Posterior vena cava (tissue), 2 donors: ENCODE measurements around the gene DYNLRB2. TPM values are rescaled to one million over a fixed set of nuclear protein-coding genes. Genes with fewer than 3 reads are reported as not detected.

ENCODE experiments used
- DNase-seq: peaks from one replicate; pipeline ENCODE4 v3.0.0-alpha.2; 2020; ENCODE audit warnings: low spot score
- intact Hi-C, 2 donors: fragments of 100-400 bp; cut with DNase I; formaldehyde crosslinking; loops; one replicate each; pipeline versions ENCODE4 v1.14.1 to v1.14.2; 2022 to 2023
- total RNA-seq, 2 donors: library from RNA; stranded (reverse); fragmentation: NEBNext Ultra II Directional; extraction: Animal tissue kit (Norgen Biotek cat#: 25700); gene quantifications; one replicate each; pipeline ENCODE4 v1.2.1, GENCODE V29; 2021
- donor health status: DM: yes; HTN: yes; CAD: no.
- donor health status: DM: yes; HTN: yes; CAD: no.

The DYNLRB2 gene
- total RNA-seq, 2 donors from 2014 or later = not detected

DNA sequence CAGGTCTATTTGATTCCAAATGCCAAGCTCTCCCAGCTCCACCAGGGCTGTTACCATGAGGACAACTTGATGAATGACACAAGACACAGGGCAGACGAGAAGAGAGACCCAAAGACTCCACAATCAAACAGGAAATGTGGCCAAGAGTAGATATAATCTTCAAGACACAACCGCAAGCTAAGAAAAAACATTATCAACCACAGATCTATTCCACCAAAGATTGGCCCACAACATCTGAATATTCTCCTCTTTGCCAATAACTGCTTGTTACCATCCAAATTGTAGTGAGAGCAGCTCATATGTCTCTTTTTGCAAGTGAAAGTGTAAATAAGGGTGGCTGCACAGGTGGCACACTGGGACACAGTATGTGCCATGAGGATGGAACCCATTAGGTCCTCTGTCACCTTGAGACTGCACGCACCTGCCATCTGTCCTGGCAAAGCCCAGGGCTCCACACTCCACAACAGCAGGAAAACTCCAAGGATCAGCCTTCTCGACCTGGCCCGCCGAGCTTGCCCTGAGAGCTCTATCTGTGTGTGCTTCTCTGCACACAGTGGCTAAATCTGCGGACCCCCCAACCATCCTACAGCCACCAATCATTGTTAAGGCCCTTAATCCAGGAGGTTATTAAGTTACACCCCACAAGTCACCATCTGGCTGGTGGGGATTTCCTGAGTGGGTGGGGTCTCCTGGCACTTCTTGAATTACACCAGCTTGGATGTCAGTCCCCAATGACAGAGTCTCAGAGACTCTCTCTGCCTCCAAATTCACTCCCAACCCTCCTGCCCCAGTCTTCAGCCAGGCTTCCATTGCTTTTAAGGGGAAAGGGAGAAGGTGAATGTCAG, 50.5 kb downstream of the DYNLRB2 start:
- DNase-seq = no peak
- intact Hi-C loops = no loop called here

DNA sequence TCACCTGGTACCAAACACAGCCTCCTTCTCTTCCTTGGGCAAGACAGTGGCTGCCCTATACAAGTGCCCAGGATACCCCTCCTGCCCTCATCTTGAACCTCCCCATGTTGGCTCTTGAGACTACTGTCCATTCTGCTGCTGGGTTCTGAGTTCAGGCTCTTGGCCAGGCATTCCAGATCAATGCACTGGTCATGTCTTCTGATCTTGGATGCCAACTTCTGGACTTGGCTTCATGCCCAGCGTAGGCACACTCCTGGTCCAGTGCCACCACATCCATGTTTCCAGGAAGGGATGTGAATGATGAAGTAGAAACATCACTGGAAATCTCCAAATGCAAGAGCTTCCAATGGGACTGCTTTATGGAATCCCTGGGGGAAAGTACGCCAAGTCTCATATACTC, 51.5 kb downstream of the DYNLRB2 start:
- no peak for DNase-seq
- intact Hi-C loops = no loop called here

DNA sequence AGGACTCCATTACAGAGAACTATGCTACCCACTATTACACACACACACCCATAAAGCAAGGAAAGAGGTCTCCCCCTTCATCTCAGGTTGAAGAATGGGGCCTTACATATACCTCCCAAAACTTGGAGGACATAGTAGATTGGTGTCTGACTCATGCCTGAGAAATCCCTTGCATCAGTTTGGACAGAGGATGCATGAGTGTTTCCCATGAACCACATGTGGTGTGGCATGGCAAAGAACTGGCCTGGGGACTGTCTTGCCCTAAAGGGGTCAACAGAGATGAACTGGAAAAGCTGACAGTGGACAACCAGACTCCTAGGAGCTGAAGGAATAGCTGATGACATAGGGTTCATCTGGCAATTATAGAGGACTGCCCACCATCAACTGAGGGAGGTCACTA, 54.0 kb downstream of the DYNLRB2 start:
- no peak for DNase-seq
- intact Hi-C loops = no loop called here

DNA sequence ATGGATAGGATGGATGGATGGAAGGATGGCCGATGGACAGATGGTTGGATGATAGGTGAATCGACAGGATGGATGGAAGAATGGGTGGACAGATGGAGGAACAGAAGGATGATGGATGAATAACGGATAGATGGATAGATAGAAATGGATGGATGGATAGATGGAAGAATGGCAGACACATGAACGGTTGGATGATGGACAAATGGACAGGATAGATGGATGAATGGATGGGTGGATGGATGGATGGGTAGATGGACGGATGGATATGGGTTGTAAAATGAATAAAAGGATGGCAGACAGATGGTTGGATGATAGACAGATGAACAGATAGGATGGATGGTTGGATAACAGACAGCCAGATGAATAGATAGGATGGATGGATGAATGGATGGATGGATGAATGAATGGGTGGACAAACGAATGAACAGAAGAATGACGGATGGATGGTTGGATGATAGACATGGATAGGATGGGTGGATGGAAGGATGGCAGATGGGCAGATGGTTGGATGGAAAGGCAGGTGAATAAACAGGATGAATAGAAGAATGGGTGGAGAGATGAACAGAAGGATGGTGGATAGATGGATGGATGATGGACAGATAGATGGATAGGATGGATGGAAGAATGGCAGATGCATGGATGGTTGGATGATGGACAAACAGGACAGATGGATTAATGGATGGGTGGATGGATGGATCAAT, 55.9 kb downstream of the DYNLRB2 start:
- intact Hi-C loops = no loop called here

DNA sequence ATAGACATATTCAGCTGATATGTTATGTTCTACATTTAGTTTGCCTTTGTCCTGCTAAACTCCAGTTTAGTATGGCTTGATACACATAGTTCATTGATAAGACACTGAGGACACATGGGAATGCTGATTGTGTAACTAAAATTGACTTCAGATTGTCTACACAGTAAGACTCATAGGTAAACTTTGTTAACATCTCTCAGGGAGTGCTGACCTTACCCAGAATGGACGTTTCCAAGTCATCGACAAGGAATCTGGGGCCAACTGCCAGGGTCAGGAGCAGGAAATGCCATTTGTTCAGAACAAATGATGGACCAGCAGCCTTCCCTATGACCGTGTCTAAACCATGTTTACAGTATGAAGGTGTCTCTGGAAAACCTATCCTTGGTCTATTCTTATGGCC, 58.7 kb downstream of the DYNLRB2 start:
- no peak for DNase-seq
- intact Hi-C loops = no loop called here

More for the DNA sequence above, 55.9 kb downstream of the DYNLRB2 start:
- no peak for DNase-seq
